ENCODE measurements around the gene BRIP1. TPM values are rescaled to one million over a fixed set of nuclear protein-coding genes. Genes with fewer than 3 reads are reported as not detected.

Gene BRIP1
- total and polyA plus RNA-seq, 10 of the 15 experiments (the other 5 are each of a cell fraction or from before 2014, with no cell fraction given), result 4.0 to 24.2 (median 12.8) TPM

GRCh38 chr17:61832463-61832862, 30.9 kb downstream of the BRIP1 start (continued):
- TF ChIP-seq CTCF (IDR thresholded peaks at IDR 0.05 in 2 of 3, conservative IDR thresholded peaks at IDR 0.05 in 1 of 3; ENCODE audit: control insufficient read depth in 2 of 3, extremely low read depth in 1 of 3, insufficient read depth in 1 of 3, low read depth in 3 of 3, low read length in 3 of 3), result no peak

- no peak for FAIRE-seq
- peak; percentile 18; the same call in 1 of the 2 replicates for TF ChIP-seq NFXL1 (IDR thresholded peaks at IDR 0.05; ENCODE audit: borderline replicate concordance)
- no peak for TF ChIP-seq CHD1 (IDR thresholded peaks at IDR 0.05; ENCODE audit: low read depth, low read length)
- no TSS peak for BruUV-seq (replicated peaks)
Measured at GRCh38 chr17:61831099-61831498, 32.2 kb downstream of the BRIP1 start.

More at GRCh38 chr17:61831099-61831498, 32.2 kb downstream of the BRIP1 start:
- ATAC-seq (no peak), DNase-seq (ENCODE audit: low read depth, low spot score) (no peak)
- H3K4me3 ChIP-seq, result no peak overlapping the region
- ChIA-PET CTCF (no interaction called here), SMC1A (ENCODE audit: uncharacterized antibody, unreplicated experiment) (no interaction called here), POLR2A (no interaction called here), RAD21 (ENCODE audit: unreplicated experiment) (no interaction called here)
- intact Hi-C loops (cut with micrococcal nuclease; ENCODE audit: unreplicated experiment) (no loop called here), in situ Hi-C loops (cut with MboI) (no loop called here)
- H3K36me3 ChIP-seq (ENCODE audit: control insufficient read depth in 2 of 2, insufficient read depth in 2 of 2, low read length in 1 of 2), result peaks cover 2 to 4% of the 10 kb centered on the region in 2 experiments; a peak in 1 of 4 replicates
- H3K4me2 ChIP-seq (ENCODE audit: control insufficient read depth, insufficient read depth), result no peak overlapping the region
- no peak overlapping the region for H3K9ac ChIP-seq (ENCODE audit: control insufficient read depth, insufficient read depth, low read length)
- peaks cover 4% of the 10 kb centered on the region; the same call in 2 of the 3 replicates for H3K9me3 ChIP-seq (replicated peaks; ENCODE audit: control insufficient read depth, insufficient read depth, low read length)
- H3K4me1 ChIP-seq (ENCODE audit: control insufficient read depth, insufficient read depth, low read length), result no peaks in the 10 kb centered on the region
- 100% methylated on average over 1 of the region's 1 CpG for whole genome bisulfite sequencing (ENCODE audit: insufficient coverage, insufficient replicate concordance, low lambda C conversion rate, missing lambda C conversion rate)
- no peaks in the 10 kb centered on the region for H3K27me3 ChIP-seq (replicated peaks in 1 of 2; ENCODE audit: control insufficient read depth in 2 of 2, insufficient read depth in 2 of 2, low read length in 1 of 2)
- no peak overlapping the region; the same call in 1 of the 2 replicates for H2AFZ ChIP-seq (ENCODE audit: control insufficient read depth, low read depth, low read length)
- no peaks in the 10 kb centered on the region for H3K79me2 ChIP-seq (ENCODE audit: control insufficient read depth, insufficient read depth, low read length)
- no peaks in the 10 kb centered on the region for H4K20me1 ChIP-seq (ENCODE audit: control insufficient read depth, insufficient read depth)
- H3K27ac ChIP-seq (ENCODE audit: control insufficient read depth, insufficient read depth), result no peak overlapping the region
